Renal cortex interstitium (tissue), 11 donors: Measurements from ENCODE around the gene RAPGEF3. TPM values are rescaled to one million over a fixed set of nuclear protein-coding genes. Genes with fewer than 3 reads are reported as not detected.

Source experiments
- DNase-seq, 11 donors: peaks; one replicate each; pipeline ENCODE4 v3.0.0-alpha.2; 2013; ENCODE audit warnings: low read depth in 9 of 11, low spot score in 4 of 11; ENCODE audit errors: extremely low read depth in 1 of 11
- polyA plus RNA-seq, 3 donors: library from polyadenylated mRNA; unstranded; fragments of 120-200 nt; gene quantifications; one replicate each; pipeline ENCODE4 v1.2.1, GENCODE V29; 2013; ENCODE audit not compliant: insufficient read length in 3 of 3

RAPGEF3 gene
- polyA plus RNA-seq, 3 donors = 41.0 to 62.8 (median 58.4) TPM

DNA sequence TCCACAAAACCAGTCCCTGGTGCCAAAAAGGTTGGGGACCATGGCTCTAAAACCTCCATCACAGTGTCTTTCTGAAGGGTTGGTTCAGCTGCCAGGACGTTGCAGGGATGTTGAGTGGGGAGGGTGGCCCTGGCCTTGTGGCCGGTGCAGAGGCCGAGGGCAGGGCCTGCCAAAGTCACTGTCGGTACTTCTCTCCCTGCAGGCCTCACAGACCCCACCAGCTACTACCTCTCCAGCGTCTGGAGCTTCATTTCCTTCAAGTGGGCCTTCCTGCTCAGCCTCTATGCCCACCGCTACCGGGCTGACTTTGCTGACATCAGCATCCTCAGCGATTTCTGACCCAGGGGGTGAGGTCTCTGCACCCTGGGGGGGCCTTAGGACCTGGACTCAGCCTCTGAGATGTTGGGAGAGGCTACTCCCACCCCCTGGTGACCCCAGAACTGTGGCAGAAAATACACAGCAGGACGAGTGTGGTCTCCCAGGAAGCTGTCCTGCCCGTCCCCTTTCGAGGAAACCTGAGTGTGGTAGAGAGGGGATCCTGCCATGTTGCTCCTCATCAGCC is 21.3 kb upstream of the RAPGEF3 start:
- DNase-seq = no peak

DNA sequence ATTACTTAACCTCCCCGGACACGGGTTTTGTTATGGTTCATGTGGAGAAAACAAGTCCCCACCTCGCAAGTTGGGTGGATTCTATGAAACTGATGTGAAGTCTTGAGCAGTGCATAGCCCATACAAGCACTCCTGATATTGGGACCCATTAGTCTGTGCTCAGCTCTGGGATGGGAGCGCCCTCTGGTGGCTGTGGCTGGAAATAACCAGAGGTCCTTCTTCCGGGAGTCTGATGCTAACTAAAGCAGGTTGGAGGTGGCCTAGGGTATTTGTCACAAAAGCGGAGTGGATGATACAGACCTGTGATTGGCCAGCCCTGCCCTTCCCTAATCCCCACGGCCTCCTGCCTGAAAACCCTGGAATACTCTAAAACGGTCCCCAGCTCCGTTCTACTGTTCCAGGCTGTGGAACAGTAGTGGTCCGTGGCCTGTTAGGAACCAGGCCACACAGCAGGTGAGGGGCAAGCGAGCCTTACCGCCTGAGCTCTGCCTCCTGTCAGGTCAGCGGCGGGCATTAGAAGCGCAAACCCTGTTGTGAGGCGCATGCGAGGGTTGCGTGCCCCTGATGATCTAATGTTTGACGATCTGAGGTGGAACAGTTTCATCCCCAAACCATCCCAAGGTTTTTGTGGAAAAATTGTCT is 20.7 kb upstream of the RAPGEF3 start:
- DNase-seq = peak in 9 of 11 donors; percentile 73 to 88 (median 81)

DNA sequence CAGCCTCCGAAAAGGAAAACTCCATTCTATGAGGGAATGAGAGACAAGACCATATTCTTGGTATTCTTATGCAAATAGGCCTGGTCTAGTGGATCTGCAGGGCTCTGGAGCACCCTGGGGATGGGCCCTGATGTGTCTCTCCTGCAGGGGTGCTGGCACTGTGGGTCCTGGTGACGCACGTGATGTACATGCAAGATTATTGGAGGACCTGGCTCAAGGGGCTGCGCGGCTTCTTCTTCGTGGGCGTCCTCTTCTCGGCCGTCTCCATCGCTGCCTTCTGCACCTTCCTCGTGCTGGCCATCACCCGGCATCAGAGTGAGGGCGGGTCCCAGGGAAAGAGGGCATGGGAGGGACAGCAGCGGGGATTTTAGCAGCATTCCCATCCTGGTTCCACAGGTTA is 20.2 kb upstream of the RAPGEF3 start:
- DNase-seq = no peak

DNA sequence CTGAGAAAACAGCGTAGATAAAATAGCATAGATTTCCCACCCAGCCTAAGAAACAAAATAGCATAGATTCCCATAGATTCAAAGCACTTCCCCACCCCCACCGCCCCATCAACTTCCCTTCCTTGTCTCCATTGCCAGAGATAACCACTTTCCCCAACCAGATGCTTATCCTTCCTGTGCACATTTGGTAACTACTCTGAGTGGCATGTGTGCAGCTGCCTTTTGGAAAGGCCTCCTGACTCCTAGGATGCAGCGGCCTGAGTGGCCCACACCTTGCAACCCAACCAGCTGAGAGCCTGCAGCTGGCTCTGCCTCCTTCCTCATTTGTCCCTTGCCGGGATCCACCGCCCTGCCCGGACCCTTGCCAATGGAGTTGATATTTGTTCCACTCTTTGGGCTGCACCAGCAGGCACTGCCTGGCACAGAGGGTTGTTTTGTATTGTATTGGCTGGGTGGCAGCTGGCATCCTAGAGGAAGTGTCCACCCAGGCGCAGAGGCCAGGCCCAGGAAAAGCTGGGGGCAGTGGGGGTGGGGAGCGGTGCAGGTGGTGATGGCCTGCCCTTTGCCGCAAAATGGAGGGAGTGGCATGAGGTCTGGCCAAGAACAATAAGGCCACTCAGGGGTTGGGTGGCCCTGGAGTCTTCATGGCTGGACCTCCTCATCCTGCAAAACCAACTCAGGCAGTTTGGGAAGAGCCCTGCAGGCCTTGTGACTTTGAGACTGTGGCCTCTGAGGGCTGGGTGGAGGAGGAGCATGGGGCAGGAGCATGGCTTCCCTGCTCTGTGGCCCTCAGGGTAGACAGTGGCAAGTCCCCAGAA is 19.3 kb upstream of the RAPGEF3 start:
- DNase-seq = no peak

DNA sequence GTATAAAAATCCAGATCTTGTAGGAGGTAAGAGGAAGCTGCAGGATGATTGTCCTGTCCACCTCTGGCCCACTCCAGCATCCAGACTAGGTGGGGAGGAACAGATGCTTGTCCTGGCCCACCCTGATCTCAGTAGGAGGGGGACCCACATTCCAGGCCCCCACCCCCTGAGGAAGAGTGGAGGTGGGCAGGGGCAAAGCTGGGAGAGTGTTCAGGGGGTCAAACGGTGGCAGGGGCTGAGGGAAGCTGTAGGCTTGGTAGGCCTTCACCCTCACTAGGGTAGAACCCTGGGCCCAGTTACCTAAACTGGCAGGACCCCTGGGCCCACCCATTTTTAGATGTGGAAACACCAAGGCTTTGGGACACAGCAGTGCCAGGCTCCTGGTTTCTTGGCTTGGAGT is 18.5 kb upstream of the RAPGEF3 start:
- DNase-seq = no peak

DNA sequence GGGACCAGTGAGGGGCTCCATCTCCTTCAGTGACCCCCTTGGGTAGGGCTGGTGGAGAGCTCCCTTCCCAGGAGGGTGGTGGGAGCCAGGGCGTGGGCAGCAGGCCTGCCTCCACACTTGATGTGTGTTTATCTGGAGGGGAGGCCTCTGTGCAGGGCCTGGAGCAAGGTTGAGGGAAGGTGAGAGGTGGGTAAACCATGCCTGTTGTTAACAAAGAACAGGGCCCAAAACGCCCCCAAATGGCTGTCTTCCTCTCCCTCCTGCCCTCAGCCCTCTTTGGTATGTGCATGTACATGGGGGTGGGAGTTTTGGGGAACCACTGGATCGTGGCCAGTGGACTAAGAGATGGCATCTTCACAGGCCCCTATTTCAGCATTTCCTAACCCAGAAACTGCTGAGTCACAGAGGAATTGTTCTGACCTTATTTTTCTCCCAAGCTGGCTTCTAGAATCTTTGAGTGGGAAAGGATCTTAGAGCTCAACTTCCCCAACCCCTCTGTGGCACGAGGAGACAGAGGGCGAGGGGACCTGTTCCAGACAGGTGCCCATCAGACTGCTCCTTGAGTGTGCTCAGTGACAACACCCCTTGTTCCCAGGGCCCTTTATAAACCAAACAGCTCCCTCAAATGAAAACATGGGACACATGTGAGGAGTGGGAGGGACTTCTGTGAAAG is 17.9 kb upstream of the RAPGEF3 start:
- no peak for DNase-seq

DNA sequence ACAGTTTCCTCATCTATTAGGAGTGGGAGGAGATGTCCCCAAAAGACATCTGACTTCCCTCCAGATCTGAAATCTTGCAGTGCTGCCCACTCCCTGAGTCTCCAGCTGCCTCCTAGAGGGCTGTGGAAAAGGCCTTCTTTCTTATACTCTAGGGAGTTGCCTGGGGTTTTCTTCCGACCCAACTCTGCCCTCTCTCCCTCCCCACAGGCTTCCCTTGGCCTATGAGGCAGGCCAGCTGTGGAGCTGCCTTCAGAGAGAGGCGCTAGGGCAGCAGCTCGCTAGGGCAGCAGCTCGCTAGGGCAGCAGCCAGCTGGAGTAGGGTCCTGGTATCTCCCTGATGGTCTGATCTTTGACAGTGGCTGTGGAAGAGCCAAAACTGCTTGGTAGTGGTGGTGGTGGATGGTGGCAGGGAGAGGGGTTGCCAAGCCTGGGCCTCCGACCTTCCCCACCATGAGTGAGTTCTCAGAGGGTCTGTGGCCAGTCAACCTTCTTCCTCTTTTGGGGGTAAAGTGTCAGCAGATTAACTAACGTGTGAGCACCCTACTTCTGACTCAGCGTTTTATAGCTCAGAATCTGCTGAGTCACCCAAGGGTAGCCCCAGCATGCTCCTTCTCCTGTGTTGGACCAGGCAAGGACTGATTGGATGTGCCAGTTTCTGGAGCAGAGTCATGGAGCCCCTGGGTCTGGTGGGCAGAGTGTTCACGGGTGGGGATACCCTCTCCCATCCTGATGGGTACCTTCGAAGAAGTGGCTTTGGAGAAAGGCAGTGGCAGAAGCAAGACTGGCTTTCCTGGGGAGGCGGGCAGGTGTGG is 16.6 kb upstream of the RAPGEF3 start:
- DNase-seq = no peak

DNA sequence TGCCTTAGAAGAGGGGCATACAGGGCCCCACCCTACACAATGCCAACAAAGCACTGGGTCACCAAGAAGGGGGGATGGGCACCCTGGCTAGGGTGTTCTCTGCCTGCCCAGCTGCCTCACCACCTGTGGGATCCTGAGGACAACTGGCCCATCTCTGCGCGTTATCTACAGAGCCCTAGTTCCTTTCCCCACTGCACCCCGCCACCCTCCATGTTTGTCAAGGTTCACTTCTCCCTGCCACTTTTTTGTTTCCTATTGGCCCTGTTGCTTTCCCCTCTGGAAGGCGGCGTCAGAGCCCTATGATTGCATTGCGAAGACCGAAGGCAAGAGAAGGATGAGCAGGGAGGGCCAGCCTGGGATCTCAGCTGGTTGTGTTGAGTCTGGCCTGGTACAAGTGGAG is 16.0 kb upstream of the RAPGEF3 start:
- no peak for DNase-seq

DNA sequence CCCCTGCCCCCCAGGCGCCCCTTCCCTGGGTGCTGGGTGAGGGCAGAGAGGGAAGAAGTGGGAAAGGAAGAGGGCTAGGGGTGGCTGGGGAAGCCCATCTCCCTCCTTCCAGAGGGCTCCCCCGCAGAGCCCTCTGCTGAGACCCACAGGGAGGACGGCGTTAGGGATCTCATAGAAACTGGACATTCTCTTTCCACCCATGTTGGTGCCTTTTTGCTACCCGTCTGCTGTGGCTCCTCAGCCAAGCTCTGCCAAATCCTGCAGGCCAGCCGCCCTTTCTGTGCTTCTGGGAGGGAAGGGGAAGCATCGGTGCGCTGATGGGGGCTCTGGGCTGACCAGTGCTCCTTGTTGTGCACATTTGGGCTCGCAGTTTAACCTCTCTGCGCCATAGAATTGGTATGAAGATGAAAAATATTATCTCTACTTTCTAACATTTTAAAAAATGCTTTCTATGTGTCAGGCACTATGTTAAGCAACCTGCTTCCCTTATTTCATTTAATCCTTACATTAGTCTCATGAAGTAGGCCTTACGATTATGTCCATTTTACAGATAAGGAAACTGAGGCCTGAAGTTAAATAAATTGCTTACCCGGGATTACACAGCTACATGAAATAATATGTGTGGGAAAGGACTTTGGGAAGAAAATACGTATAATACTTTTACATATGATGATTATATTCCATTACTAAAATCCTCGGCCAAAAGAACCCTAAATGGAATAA is 15.3 kb upstream of the RAPGEF3 start:
- DNase-seq = no peak

DNA sequence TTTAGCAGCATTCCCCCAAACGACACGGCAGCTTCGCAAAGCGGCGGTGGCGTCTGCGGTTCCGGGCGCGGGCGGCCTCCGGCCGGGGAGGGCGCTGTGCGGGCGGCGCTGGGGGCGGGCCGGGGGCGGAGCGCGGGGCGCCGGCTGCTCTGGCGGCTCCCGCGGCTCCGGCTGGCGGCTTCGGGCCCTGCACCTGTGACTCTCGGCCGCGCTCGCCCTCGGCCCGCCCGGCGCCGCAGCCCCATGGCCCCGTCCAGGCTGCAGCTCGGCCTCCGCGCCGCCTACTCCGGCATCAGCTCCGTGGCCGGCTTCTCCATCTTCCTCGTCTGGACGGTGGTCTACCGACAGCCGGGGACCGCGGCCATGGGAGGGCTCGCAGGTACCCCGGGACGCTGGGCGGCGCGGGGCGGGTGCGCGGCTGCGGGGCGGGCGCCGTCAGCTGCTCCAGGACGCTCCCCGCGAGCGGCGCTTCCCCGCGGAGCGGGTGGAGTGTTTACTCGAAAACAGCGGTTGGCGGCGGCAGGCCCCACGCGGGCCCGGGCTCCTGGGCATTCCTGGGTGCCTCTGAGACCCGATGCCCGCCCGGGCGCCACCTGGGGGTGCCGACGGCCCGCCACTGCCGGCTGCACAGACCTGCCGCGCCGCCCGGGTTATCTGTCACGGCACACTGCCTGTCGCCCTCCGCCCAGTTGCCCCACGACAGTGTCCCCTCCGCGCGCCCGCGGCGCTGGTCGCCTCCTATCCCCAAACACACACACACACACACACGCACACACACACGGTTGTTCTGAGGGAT is 14.6 kb upstream of the RAPGEF3 start, which contains the start of gene SLC48A1:
Gene SLC48A1, plus strand, starts transcription at position 177 of the 796 bp plus-strand sequence. Its CDS starts 67 bp downstream, at position 244.
- DNase-seq = peak in 3 of 11 donors; percentile 57 to 70 (median 63)

DNA sequence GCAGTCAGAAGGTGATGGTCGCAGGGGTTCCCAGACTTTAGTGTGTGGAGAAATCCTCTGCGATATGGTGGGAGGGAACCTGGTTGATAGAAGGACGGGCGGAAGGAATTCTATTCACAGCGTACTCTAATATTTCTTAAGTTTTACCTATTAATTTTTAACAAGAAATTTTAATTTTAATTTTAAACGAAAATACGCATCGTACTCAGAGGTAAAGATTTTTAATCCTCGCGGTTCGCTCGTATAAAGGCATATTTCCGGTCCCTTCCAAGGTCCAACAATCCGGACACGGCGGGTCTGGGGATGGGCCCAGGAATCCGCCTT is 14.0 kb upstream of the RAPGEF3 start:
- no peak for DNase-seq

DNA sequence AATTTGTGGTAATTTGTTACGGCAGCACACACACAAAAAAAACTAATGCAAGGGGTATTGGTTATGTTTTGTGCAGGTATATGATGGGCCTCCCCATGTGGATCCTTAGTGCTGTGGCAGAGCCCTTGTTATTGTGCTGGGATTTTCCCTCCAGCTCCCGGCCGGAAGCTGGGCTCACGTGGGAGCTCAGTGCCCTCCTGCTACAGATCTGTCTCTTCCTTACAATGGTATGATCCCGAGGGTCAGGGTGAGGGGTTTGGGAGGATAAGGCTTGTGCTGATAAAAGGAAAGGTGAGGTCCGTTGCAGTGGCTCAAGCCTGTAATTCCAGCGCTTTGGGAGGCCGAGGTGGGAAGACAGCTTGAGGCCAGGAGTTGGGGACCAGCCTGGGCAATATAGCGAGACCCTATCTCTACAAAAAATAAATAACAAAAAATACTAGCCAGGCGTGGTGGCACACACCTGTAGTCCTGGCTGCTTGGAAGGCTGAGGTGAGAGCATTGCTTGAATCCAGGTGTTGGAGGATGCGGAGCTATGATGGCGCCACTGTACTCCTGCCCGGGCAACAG is 13.5 kb upstream of the RAPGEF3 start:
- DNase-seq = no peak

DNA sequence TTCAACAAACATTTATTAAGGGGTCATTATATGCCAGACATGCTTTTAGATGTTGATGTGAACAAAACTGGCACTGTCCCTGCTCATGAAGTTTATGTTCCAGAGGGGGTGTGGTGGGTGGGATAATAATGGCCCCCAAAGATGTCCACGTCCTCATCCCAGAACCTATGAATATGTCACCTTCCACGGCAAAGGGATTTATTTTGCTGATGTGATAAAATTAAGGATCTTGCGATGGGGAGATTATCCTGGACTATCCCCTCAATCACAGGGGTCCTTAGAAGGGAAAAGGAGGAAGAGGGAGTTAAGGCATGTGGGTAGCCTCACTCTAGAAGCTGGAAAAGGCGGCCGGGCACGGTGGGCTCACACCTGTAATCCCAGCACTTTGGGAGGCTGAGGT is 12.6 kb upstream of the RAPGEF3 start:
- no peak for DNase-seq

DNA sequence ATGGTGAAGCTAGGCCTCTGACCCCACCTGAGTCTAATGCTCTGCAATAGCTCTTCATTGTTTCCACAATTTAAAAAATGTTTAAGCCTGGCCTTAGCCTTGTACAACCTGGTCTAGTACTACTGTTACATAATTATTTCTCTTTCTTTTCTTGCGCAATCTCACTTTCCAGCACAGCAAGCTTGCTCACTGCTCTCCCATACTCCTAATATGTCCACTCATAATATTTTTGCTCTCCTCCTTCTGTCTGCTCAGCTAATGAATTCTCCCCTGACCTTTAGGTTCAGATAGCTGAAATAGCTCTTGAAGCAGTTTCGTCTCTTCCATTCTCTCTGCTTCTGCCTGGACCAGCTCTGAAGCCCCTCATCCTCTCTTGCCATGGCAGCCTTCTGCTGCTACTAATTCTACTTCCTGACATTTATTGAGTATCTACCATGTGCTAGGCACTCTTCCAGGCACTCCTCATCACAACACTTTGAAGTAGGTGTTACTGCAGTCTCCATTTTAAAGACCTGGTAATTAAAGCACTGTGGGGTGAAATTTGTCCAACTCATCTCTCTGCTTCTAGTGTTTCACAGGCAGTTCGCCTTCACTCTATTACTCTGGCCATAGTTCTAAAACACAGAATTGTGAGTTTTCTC is 11.5 kb upstream of the RAPGEF3 start:
- no peak for DNase-seq

DNA sequence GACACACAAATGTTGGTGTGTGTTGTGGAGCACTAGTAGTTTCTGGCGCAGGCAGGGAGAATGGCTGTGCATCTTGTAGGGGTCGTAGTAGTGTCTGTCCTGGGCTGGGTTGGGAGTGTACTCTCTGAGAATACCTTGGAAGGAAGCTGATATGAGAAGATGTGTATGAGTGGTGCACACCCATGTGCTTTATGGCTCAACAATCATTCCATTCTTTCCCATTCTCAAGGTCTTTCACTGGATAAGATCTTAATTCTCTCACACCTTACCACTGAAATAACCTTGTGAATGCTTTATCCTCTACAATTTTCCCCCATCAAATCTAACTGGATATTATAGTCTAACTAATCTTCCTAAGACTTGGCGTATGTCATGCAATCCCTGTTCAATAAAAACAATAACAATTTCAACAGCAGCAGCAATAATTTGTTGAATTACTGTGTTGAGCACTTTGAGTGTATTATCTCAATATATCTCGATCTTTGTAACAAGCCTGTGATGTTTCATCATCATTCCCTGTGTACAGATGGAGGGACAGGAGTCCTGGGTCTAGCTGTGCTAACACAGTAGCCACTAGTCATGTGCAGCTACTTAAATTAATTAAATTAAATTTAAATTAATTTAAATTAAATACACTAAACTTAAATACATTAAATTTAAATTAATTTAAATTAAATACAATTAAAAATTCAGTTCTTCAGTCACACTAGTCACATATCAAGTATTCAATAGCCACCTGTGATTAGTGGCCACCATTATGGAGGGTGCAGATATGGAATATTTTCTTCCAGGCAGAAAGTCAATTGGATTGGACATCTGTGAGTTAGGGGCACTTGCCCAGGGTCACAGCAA is 10.8 kb upstream of the RAPGEF3 start:
- no peak for DNase-seq

DNA sequence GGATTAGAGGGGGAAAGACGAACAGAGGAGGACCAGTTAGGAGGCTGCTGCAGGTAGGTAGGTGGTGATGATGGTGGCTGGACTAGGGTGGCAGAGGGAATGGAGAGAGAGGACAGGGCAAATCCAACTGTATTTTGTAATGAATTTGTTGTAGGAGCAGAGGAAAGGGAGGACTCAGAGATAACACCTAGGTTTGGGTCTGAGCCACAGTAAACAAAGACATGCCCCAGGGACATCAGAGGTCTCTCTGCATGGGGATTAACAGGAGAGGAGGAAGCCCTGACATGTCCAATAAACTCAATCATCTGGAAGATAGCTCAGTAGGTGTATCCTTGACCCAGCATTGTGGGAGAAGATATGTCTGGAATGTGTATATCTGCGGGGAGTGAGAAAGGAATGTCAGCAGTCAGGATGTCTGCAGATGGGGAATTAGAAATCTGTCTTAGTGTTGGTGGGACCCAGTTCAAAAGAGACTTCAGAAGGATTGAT is 9.7 kb upstream of the RAPGEF3 start:
- peak in 1 of 11 donors; percentile 53 for DNase-seq
